Urinary bladder (tissue), 4 donors: Measurements from ENCODE around the gene DAZAP1. TPM values are rescaled to one million over a fixed set of nuclear protein-coding genes. Genes with fewer than 3 reads are reported as not detected.
A peak's percentile ranks its signal among the peaks of the same experiment; 100 is the strongest.

ENCODE experiments used
- DNase-seq: peaks from one replicate; pipeline ENCODE4 v3.0.0-alpha.2; 2015; ENCODE audit errors: extremely low spot score
- H3K27ac ChIP-seq: one replicate; pipeline ENCODE4 v1.5.1; 2013; ENCODE audit warnings: low read depth, mild to moderate bottlenecking, moderate library complexity
- H3K36me3 ChIP-seq: one replicate; pipeline ENCODE4 v1.6.1; 2013; ENCODE audit warnings: mild to moderate bottlenecking, moderate library complexity; ENCODE audit not compliant: insufficient read depth
- H3K4me1 ChIP-seq: one replicate; pipeline ENCODE4 v1.6.1; 2013; ENCODE audit warnings: mild to moderate bottlenecking, moderate library complexity; ENCODE audit not compliant: insufficient read depth
- H3K4me3 ChIP-seq: one replicate; pipeline ENCODE4 v1.5.1; 2013; ENCODE audit warnings: low read depth, low read length
- WGBS: extraction: QIAGEN DNeasy Blood & Tissue Kit; methylation state at CpG from one replicate; pipeline ENCODE4 v1.1.7; 2013; 5-methylcytosine and 5-hydroxymethylcytosine counted together
- polyA plus RNA-seq: library from polyadenylated mRNA; stranded (reverse); fragments of 200-250 nt; gene quantifications from one replicate; pipeline ENCODE4 v1.2.3, GENCODE V29; 2013
- total RNA-seq: library from RNA; depleted of rRNA; stranded (reverse); fragments of >200 nt; gene quantifications from one replicate; pipeline ENCODE4 v1.2.3, GENCODE V29; 2014
- donor health status: healthy with polysubstance abuse.
- donor health status: healthy.

DAZAP1 gene
- total and polyA plus RNA-seq, 2 donors: 37.0 to 71.5 TPM

DNA sequence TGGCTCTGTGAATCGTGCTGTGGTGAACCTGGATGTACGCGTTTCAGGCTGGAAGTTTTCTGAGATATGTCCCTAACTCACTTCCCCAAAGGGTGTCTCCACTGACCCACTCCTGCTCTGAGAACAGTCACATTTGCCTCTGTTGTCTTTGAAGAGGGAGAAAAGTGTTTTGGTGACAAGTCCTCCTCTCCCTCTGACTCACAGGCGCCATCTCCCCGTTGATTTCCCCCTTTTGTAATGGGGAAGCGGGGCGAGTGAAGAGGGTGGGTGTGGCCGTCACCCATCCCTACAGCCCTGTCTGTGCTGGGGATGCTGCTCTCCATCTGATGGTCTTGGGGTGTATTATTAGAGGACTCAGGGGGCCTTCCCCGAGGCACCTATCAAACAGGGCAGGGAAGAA, 52.1 kb downstream of the DAZAP1 start:
- Histone ChIP-seq H3K4me3 (no peak overlapping the region), H3K4me1 (no peaks in the 10 kb centered on the region), H3K27ac (no peak overlapping the region), H3K36me3 (no peaks in the 10 kb centered on the region)
- DNase-seq: no peak
- WGBS: 72% methylated on average over 9 of the region's 9 CpGs

DNA sequence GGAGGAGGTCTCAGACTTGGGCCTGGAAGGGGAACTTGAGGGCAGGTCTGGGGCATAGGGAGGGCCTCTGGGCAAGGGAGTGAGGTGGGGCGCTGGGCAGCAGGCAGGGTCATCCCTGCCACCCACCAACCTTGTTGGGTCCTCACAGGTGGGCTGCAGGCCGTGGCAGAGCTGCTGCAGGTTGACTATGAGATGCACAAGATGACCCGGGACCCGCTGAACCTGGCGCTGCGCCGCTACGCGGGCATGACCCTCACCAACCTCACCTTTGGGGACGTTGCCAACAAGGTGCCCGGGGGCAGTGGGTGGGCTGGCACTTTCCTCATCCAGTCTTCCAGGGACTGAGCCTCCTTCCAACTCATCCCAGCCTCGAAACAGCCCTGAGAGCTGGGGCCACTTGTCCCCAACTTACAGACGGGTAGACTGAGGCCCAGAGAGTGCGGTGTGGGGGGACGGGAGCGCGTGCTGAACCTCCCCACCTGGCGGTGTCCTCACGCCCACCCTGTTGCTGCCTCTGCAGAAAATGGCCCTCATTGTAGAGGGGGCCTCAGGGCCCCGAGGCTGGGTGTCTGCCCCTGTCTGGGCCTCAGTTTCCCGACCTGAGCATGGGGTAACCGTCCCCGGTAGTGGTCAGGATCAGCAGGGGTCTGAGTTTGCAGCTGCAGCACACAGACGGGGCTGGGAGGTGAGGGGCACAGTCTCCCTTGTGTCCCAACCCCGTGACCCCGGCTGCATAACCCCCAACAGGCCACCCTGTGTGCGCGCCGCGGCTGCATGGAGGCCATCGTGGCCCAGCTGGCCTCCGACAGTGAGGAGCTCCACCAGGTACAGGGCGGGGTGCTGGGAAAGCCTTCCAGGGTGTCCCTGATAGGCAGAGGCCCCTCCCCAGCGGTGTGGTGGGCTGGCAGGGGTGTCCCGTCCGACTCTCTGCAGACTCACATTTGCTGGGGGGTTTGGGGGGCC, 52.9 kb downstream of the DAZAP1 start:
- no peak overlapping the region for H3K27ac ChIP-seq
- WGBS: 95% methylated on average over 36 of the region's 36 CpGs
- no peak for DNase-seq
- H3K4me3 ChIP-seq: no peak overlapping the region
- H3K4me1 ChIP-seq: no peaks in the 10 kb centered on the region
- H3K36me3 ChIP-seq: no peaks in the 10 kb centered on the region

DNA sequence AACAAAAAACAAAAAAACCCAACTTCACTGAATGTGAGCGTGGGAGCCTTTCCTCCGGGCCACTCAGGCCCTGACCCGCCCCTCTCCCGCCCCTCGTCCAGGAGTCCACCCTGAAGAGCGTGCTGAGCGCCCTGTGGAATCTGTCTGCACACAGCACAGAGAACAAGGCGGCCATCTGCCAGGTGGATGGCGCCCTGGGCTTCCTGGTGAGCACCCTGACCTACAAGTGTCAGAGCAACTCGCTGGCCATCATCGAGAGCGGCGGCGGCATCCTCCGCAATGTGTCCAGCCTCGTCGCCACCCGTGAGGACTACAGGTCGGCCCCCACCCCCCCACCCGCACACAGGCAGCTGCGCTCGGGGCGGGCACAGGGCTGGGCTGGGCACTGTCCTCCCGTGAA, 54.5 kb downstream of the DAZAP1 start:
- peaks cover 3% of the 10 kb centered on the region for H3K4me1 ChIP-seq
- DNase-seq: no peak
- no peak overlapping the region for H3K4me3 ChIP-seq
- 94% methylated on average over 24 of the region's 24 CpGs for WGBS
- H3K36me3 ChIP-seq: no peaks in the 10 kb centered on the region
- H3K27ac ChIP-seq: no peak overlapping the region

DNA sequence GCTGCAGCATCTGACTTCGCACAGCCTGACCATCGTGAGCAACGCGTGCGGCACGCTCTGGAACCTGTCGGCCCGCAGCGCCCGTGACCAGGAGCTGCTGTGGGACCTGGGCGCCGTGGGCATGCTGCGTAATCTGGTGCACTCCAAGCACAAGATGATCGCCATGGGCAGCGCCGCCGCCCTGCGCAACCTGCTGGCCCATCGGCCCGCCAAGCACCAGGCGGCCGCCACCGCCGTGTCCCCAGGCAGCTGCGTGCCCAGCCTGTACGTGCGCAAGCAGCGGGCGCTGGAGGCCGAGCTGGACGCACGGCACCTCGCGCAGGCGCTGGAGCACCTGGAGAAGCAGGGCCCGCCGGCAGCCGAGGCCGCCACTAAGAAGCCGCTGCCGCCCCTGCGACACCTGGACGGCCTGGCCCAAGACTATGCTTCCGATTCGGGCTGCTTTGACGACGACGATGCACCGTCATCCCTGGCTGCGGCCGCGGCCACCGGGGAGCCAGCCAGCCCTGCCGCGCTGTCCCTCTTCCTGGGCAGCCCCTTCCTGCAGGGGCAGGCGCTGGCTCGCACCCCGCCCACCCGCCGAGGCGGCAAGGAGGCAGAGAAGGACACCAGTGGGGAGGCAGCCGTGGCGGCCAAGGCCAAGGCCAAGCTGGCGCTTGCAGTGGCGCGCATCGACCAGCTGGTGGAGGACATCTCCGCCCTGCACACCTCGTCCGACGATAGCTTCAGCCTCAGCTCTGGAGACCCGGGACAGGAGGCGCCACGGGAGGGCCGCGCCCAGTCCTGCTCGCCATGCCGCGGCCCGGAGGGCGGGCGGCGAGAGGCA, 58.0 kb downstream of the DAZAP1 start:
- H3K36me3 ChIP-seq: no peaks in the 10 kb centered on the region
- no peak overlapping the region for H3K4me3 ChIP-seq
- no peak overlapping the region for H3K27ac ChIP-seq
- peaks cover 11% of the 10 kb centered on the region for H3K4me1 ChIP-seq
- WGBS: 41% methylated on average over 83 of the region's 83 CpGs
- DNase-seq: no peak

DNA sequence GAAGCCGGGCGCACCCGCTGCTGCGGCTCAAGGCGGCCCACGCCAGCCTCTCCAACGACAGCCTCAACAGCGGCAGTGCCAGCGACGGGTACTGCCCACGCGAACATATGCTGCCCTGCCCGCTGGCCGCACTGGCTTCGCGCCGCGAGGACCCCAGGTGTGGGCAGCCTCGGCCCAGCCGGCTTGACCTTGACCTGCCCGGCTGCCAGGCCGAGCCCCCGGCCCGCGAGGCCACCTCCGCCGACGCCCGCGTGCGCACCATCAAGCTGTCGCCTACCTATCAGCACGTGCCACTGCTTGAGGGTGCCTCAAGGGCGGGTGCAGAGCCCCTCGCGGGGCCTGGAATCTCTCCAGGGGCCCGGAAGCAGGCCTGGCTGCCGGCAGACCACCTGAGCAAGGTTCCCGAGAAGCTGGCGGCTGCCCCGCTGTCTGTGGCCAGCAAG, 58.7 kb downstream of the DAZAP1 start:
- H3K4me1 ChIP-seq: peaks cover 11% of the 10 kb centered on the region

DNA sequence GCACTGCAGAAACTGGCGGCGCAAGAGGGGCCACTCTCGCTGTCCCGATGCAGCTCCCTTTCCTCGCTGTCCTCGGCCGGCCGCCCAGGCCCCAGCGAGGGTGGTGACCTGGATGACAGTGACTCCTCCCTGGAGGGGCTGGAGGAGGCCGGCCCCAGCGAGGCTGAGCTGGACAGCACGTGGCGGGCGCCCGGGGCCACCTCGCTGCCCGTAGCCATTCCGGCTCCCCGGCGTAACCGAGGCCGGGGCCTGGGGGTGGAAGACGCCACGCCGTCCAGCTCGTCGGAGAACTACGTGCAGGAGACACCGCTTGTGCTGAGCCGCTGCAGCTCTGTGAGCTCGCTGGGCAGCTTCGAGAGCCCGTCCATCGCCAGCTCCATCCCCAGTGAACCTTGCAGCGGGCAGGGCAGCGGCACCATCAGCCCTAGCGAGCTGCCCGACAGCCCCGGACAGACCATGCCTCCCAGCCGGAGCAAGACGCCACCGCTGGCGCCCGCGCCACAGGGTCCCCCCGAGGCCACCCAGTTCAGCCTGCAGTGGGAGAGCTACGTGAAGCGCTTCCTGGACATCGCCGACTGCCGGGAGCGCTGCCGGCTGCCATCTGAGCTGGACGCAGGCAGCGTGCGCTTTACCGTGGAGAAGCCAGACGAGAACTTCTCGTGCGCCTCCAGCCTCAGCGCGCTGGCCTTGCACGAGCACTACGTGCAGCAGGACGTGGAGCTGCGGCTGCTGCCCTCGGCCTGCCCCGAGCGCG, 59.3 kb downstream of the DAZAP1 start:
- H3K4me1 ChIP-seq: peaks cover 11% of the 10 kb centered on the region
- H3K4me3 ChIP-seq: no peak overlapping the region
- 31% methylated on average over 70 of the region's 70 CpGs for WGBS
- H3K27ac ChIP-seq: no peak overlapping the region
- H3K36me3 ChIP-seq: no peaks in the 10 kb centered on the region
- no peak for DNase-seq

More for the DNA sequence above, 58.7 kb downstream of the DAZAP1 start:
- no peak overlapping the region for H3K27ac ChIP-seq
- H3K4me3 ChIP-seq: no peak overlapping the region
- no peak for DNase-seq
- 51% methylated on average over 41 of the region's 41 CpGs for WGBS
- H3K36me3 ChIP-seq: no peaks in the 10 kb centered on the region

DNA sequence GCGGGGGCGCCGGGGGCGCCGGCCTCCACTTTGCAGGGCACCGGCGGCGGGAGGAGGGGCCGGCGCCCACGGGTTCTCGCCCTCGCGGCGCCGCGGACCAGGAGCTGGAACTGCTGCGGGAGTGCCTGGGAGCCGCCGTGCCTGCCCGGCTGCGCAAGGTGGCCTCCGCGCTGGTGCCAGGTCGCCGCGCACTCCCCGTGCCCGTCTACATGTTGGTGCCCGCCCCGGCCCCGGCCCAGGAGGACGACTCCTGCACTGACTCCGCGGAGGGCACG, 59.8 kb downstream of the DAZAP1 start:
- 4% methylated on average over 36 of the region's 36 CpGs for WGBS
- Histone ChIP-seq H3K4me3 (no peak overlapping the region), H3K27ac (no peak overlapping the region), H3K4me1 (peaks cover 11% of the 10 kb centered on the region), H3K36me3 (no peaks in the 10 kb centered on the region)
- no peak for DNase-seq

DNA sequence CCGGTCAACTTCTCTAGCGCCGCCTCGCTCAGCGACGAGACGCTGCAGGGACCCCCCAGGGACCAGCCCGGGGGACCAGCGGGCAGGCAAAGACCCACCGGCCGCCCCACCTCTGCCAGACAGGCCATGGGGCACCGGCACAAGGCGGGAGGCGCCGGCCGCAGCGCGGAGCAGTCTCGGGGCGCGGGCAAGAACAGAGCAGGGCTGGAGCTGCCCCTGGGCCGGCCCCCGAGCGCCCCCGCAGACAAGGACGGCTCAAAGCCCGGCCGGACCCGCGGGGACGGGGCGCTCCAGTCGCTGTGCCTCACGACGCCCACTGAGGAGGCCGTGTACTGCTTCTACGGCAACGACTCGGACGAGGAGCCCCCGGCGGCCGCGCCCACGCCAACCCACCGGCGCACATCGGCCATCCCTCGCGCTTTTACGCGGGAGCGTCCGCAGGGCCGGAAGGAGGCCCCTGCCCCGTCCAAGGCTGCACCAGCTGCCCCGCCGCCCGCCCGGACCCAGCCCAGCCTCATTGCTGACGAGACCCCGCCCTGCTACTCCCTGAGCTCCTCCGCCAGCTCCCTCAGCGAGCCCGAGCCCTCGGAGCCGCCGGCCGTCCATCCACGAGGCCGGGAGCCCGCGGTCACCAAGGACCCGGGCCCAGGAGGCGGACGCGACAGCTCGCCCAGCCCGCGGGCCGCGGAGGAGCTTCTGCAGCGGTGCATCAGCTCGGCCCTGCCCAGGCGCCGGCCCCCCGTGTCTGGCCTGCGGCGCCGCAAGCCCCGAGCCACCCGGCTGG, 60.3 kb downstream of the DAZAP1 start:
- H3K36me3 ChIP-seq: no peaks in the 10 kb centered on the region
- H3K27ac ChIP-seq: no peak overlapping the region
- 5% methylated on average over 92 of the region's 92 CpGs for WGBS
- peaks cover 11% of the 10 kb centered on the region for H3K4me1 ChIP-seq
- H3K4me3 ChIP-seq: no peak overlapping the region
- DNase-seq: no peak

DNA sequence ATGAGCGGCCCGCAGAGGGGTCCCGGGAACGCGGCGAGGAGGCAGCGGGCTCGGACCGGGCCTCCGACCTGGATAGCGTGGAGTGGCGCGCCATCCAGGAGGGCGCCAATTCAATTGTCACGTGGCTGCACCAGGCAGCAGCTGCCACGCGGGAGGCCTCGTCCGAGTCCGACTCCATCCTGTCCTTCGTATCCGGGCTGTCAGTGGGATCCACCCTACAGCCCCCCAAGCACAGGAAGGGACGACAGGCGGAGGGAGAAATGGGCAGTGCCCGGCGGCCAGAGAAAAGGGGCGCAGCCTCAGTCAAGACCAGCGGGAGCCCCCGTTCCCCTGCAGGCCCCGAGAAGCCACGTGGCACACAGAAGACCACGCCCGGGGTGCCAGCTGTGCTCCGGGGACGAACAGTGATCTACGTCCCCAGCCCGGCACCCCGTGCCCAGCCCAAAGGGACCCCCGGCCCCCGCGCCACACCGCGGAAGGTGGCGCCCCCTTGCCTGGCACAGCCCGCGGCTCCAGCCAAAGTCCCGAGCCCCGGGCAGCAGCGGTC, 61.0 kb downstream of the DAZAP1 start:
- Histone ChIP-seq H3K4me3 (no peak overlapping the region), H3K27ac (no peak overlapping the region)

DNA sequence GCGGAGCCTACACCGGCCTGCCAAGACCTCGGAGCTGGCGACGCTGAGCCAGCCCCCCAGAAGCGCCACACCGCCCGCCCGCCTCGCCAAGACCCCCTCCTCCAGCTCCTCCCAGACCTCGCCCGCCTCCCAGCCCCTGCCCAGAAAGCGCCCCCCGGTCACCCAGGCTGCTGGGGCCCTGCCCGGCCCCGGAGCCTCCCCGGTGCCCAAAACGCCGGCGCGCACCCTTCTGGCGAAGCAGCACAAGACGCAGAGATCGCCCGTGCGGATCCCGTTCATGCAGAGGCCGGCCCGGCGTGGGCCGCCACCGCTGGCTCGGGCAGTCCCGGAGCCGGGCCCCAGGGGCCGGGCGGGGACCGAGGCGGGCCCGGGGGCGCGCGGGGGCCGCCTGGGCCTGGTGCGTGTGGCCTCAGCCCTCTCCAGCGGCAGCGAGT, 61.5 kb downstream of the DAZAP1 start:
- Histone ChIP-seq H3K4me1 (peaks cover 11% of the 10 kb centered on the region), H3K36me3 (no peaks in the 10 kb centered on the region), H3K4me3 (peak overlapping the region; percentile 39), H3K27ac (no peak overlapping the region)
- DNase-seq: no peak
- WGBS: 2% methylated on average over 47 of the region's 47 CpGs

More for the DNA sequence above, 61.0 kb downstream of the DAZAP1 start:
- no peak for DNase-seq
- Histone ChIP-seq H3K36me3 (no peaks in the 10 kb centered on the region), H3K4me1 (peaks cover 11% of the 10 kb centered on the region)
- WGBS: 7% methylated on average over 49 of the region's 49 CpGs

DNA sequence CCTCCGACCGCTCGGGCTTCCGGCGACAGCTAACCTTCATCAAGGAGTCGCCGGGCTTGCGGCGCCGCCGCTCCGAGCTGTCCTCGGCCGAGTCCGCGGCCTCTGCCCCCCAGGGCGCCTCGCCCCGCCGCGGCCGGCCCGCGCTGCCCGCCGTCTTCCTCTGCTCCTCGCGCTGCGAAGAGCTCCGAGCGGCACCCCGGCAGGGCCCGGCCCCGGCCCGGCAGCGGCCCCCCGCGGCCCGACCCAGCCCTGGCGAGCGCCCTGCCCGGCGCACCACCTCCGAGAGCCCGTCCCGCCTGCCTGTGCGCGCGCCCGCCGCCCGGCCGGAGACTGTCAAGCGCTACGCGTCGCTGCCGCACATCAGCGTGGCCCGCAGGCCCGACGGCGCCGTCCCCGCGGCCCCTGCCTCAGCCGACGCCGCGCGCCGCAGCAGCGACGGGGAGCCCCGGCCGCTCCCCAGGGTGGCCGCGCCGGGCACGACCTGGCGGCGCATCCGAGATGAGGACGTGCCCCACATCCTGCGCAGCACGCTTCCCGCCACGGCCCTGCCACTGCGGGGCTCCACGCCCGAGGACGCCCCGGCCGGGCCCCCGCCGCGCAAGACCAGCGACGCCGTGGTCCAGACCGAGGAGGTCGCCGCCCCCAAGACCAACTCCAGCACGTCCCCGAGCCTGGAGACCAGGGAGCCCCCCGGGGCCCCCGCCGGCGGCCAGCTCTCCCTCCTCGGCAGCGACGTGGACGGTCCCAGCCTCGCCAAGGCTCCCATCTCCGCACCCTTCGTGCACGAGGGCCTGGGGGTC, 62.1 kb downstream of the DAZAP1 start:
- WGBS: 2% methylated on average over 117 of the region's 117 CpGs
- Histone ChIP-seq H3K27ac (no peak overlapping the region), H3K36me3 (no peaks in the 10 kb centered on the region), H3K4me3 (peak overlapping the region; percentile 39), H3K4me1 (peaks cover 11% of the 10 kb centered on the region)
- DNase-seq: no peak

DNA sequence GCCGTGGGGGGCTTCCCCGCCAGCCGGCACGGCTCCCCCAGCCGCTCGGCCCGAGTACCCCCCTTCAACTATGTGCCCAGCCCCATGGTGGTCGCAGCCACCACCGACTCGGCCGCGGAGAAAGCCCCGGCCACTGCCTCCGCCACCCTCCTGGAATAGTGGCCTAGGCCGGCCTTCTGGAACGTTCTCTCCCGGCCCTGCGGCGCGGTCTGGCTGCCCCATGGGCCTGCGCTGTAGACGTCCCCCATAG, 62.6 kb downstream of the DAZAP1 start:
- H3K36me3 ChIP-seq: no peaks in the 10 kb centered on the region
- H3K27ac ChIP-seq: no peak overlapping the region
- no peak for DNase-seq
- H3K4me1 ChIP-seq: peaks cover 11% of the 10 kb centered on the region
- peak overlapping the region; percentile 44 for H3K4me3 ChIP-seq
- whole genome bisulfite sequencing: 5% methylated on average over 22 of the region's 22 CpGs
